SK-N-MC (cell line): ENCODE data around the gene PSMG4.

Experiments used
- EZH2 ChIP-seq: fragments of 200-600 bp; sonication (generic); IDR thresholded peaks from one replicate; pipeline ENCODE4 v1.6.1; 2017; ENCODE audit warnings: antibody characterized with exemption
- POLR2AphosphoS5 ChIP-seq: IDR thresholded peaks from 2 replicates; pipeline ENCODE4 v1.6.1; 2012; ENCODE audit warnings: mild to moderate bottlenecking, low read depth, low read length, borderline replicate concordance

DNA sequence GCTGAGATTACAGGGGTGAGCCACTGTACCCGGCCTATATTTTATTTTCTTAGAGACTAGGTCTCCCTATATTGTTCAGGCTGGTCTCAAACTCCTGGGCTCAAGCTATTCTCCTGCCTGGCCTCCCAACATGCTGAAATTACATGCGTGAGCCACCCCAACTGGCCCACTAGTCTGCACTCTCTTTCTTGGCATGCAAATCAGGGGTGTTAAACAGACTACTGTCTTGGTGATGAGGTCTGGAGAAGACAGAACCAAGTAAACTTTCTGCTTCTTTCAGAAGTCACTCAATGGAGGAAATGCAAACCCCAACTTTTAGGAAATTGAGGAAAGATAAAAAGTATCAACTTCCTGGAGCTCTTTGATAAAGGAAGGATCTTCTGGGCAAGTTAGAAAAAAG, 23.3 kb upstream of the PSMG4 start:
- TF ChIP-seq EZH2 (no peak), POLR2AphosphoS5 (no peak)
